Adipocyte (in vitro differentiated cells): ENCODE measurements around the gene DTX3.
"Not testable (repeated sequence)": the region's sequence is repeated elsewhere in the genome, so short reads cannot be mapped to it uniquely, and the experiment has no call there.

ENCODE experiments used
- DNase-seq: peaks from one replicate; pipeline ENCODE4 v3.0.0-alpha.2; 2015; ENCODE audit warnings: low read depth
- H3K27me3 ChIP-seq: replicated peaks from 2 replicates; pipeline ENCODE4 v1.7.0; 2013; ENCODE audit warnings: mild to moderate bottlenecking, low read length, moderate library complexity; ENCODE audit not compliant: control insufficient read depth, insufficient read depth
- H3K36me3 ChIP-seq: 2 replicates; pipeline ENCODE4 v1.7.0; 2013; ENCODE audit warnings: low read length, mild to moderate bottlenecking, moderate library complexity; ENCODE audit not compliant: control insufficient read depth, insufficient read depth, severe bottlenecking
- H3K4me1 ChIP-seq: 2 replicates; pipeline ENCODE4 v1.7.0; 2013; ENCODE audit warnings: mild to moderate bottlenecking, low read length, moderate library complexity; ENCODE audit not compliant: control insufficient read depth, insufficient read depth
- H3K4me3 ChIP-seq: 2 replicates; pipeline ENCODE4 v1.7.0; 2013; ENCODE audit warnings: mild to moderate bottlenecking, low read length, moderate library complexity
- H3K9ac ChIP-seq: 2 replicates; pipeline ENCODE4 v1.7.0; 2013; ENCODE audit warnings: mild to moderate bottlenecking, low read length, moderate library complexity
- H3K9me3 ChIP-seq: 2 replicates; pipeline ENCODE4 v1.7.0; 2013; ENCODE audit warnings: mild to moderate bottlenecking, low read length, moderate library complexity; ENCODE audit not compliant: control insufficient read depth

Gene DTX3

GRCh38 chr12:57584050-57584449 is 20.6 kb upstream of the DTX3 start:
- no peaks in the 10 kb centered on the region for H3K36me3 ChIP-seq

GRCh38 chr12:57584690-57585089 is 19.9 kb upstream of the DTX3 start:
- Histone ChIP-seq H3K9me3 (no peaks in the 10 kb centered on the region), H3K4me3 (no peak overlapping the region), H3K9ac (no peak overlapping the region), H3K27me3 (peaks cover 67% of the 10 kb centered on the region), H3K4me1 (no peaks in the 10 kb centered on the region), H3K36me3 (no peaks in the 10 kb centered on the region)
- DNase-seq = no peak

More at GRCh38 chr12:57584050-57584449, 20.6 kb upstream of the DTX3 start:
- no peak overlapping the region for H3K4me3 ChIP-seq
- peaks cover 67% of the 10 kb centered on the region for H3K27me3 ChIP-seq
- no peak for DNase-seq
- H3K9ac ChIP-seq = no peak overlapping the region
- H3K9me3 ChIP-seq = no peaks in the 10 kb centered on the region
- H3K4me1 ChIP-seq = no peaks in the 10 kb centered on the region

- no peak overlapping the region for H3K4me3 ChIP-seq
- H3K9me3 ChIP-seq = no peaks in the 10 kb centered on the region
- H3K27me3 ChIP-seq = peaks cover 66% of the 10 kb centered on the region
- no peak for DNase-seq
- no peak overlapping the region for H3K9ac ChIP-seq
- no peaks in the 10 kb centered on the region for H3K36me3 ChIP-seq
- H3K4me1 ChIP-seq = no peaks in the 10 kb centered on the region
Measured at GRCh38 chr12:57585156-57585555, 19.5 kb upstream of the DTX3 start.

GRCh38 chr12:57586128-57586527 is 18.5 kb upstream of the DTX3 start:
- Histone ChIP-seq H3K4me1 (peaks cover 3% of the 10 kb centered on the region), H3K27me3 (peaks cover 65% of the 10 kb centered on the region), H3K4me3 (no peak overlapping the region), H3K9me3 (no peaks in the 10 kb centered on the region), H3K9ac (no peak overlapping the region), H3K36me3 (no peaks in the 10 kb centered on the region)
- no peak for DNase-seq

DNA sequence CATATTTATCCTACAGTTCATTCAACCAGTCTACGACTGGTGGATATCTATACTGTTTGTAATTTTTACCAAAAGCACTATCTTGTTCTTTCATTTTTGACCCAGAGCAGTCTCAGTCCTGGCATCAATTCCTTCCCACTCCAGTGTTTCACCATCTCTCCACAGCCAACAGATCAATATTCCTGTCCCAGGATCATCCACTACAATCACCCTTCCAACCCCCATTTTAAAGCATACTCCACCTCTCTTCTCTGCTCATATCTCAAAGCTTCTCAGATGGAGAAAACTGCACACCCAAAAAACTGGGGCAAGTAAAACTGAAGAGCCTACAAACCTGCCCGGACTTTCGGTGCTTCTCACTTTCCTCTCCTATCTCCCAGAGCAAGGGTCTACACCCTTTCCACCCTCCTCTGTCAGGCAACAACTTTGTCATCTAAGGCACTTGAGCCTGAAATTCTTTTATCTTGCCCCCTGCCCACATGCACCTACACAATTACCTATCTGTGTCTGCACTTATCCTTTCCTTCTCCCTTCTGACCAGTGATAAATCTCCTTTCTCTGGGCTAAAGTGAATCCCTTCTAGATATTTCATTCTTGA is 17.7 kb upstream of the DTX3 start:
- Histone ChIP-seq H3K9ac (no peak overlapping the region), H3K9me3 (no peaks in the 10 kb centered on the region), H3K4me1 (peaks cover 8% of the 10 kb centered on the region), H3K27me3 (peaks cover 73% of the 10 kb centered on the region), H3K36me3 (no peaks in the 10 kb centered on the region), H3K4me3 (no peak overlapping the region)
- DNase-seq = no peak

GRCh38 chr12:57588951-57589610 is 15.5 kb upstream of the DTX3 start:
- not testable (repeated sequence) for H3K4me3 ChIP-seq, H3K9ac ChIP-seq, H3K9me3 ChIP-seq, H3K4me1 ChIP-seq, H3K36me3 ChIP-seq, DNase-seq
- peaks cover 58% of the 10 kb centered on the region for H3K27me3 ChIP-seq

DNA sequence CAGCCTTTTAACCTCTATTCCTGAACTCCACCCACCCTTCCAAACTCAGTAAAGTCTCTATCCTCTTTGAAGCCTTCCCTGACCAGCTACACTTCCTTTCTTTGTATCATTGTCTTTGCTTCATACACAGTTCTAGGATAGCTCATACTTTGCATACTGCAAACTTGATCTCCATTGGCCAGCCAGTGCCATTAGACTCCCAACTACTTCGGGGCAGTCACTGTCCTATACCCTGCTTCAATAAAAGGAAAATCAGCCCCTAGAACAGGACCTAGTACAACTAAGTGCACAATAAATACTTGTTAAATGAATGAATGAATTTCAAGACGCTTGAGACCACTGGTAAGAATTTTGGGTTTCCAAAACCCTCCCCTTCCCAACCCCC is 14.2 kb upstream of the DTX3 start:
- peak overlapping the region; percentile 84 for H3K4me3 ChIP-seq
- peaks cover 8% of the 10 kb centered on the region for H3K4me1 ChIP-seq
- peaks cover 44% of the 10 kb centered on the region for H3K27me3 ChIP-seq
- no peaks in the 10 kb centered on the region for H3K9me3 ChIP-seq
- no peak overlapping the region for H3K9ac ChIP-seq
- H3K36me3 ChIP-seq = no peaks in the 10 kb centered on the region
- DNase-seq = no peak

DNA sequence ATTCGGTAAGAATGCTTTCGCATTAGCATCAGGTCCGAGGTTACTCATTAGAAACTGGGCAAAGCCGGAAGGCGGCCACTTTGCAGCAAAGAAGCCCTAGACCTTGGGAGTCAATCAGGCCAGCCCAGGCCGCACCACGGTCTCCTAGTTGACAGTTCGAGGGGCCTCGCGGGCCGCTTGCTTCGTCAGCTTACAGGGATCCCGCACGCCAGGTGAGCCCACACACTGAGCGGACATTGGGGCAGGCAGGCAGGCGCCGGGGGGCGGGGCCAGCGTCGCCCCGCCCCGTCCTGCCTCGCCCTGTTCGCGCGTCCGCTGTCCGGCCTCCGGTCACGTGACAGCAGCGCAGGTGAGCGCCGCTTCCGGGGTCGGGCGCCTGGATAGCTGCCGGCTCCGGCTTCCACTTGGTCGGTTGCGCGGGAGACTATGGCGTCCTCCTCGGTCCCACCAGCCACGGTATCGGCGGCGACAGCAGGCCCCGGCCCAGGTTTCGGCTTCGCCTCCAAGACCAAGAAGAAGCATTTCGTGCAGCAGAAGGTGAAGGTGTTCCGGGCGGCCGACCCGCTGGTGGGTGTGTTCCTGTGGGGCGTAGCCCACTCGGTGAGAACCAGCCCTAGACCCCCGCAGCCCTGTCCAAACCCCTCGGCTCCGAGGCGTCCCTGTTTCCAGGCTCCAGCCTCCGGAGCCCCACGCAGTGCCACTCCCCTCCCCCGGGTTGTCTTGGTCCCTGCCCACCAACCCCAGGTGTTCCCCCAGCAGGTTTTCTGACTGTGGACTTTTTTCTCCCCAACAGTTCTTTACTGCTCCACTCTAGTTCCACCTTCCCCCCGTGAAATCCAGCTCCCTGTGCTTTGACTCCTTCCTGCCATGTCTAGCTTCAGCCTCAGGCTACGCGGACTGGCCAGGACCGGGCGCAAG is 13.5 kb upstream of the DTX3 start, which contains the start of gene PIP4K2C:
Gene PIP4K2C, plus strand, starts transcription at position 329 of the 918 bp plus-strand sequence. Its CDS starts 98 bp downstream, at position 427.
- DNase-seq = peak; percentile 82

DNA sequence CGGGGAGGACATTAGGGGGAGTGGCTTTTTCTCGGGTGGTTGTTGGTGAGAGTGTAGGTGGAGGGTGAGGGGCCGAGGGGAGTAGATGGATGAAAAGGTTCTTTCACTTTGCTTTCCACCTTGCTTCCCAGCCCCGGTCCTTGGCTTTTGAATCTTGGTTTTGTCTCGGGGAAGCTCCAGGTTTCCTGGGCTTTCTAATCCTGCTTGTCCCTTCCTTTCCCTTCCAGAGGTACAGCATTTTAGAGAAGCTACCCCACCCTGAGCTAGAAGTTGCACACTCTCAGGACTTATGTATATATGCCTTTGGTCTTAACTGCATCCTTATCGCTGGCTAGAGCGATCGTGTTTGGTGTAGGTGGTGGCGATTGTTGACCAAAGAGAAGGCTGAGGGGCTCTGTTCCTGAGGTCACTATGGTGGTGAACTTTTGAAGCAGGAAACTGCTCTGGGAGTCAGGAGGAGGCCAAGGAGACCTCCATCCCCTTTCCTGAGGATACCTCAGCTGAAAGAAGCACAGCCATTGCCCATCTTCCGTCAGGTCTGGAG is 12.8 kb upstream of the DTX3 start:
- no peaks in the 10 kb centered on the region for H3K9me3 ChIP-seq
- DNase-seq = no peak
- no peak overlapping the region for H3K9ac ChIP-seq
- H3K27me3 ChIP-seq = peaks cover 32% of the 10 kb centered on the region
- no peaks in the 10 kb centered on the region for H3K36me3 ChIP-seq
- peaks cover 8% of the 10 kb centered on the region for H3K4me1 ChIP-seq
- H3K4me3 ChIP-seq = peak overlapping the region; percentile 84

More for the DNA sequence above, 13.5 kb upstream of the DTX3 start, which contains the start of gene PIP4K2C:
- peaks cover 8% of the 10 kb centered on the region for H3K4me1 ChIP-seq
- peak within 1 kb of the TSS; percentile 84 for H3K4me3 ChIP-seq
- H3K36me3 ChIP-seq = no peaks in the 10 kb centered on the region
- peaks cover 39% of the 10 kb centered on the region for H3K27me3 ChIP-seq
- peak within 1 kb of the TSS; percentile 62 for H3K9ac ChIP-seq
- no peaks in the 10 kb centered on the region for H3K9me3 ChIP-seq

GRCh38 chr12:57592551-57593165 is 12.0 kb upstream of the DTX3 start:
- Histone ChIP-seq H3K27me3 (peaks cover 29% of the 10 kb centered on the region), H3K4me3 (no peak overlapping the region), H3K9me3 (no peaks in the 10 kb centered on the region), H3K36me3 (no peaks in the 10 kb centered on the region), H3K4me1 (peaks cover 8% of the 10 kb centered on the region), H3K9ac (no peak overlapping the region)
- no peak for DNase-seq
